Measurements from ENCODE around the gene YTHDC1. TPM values are rescaled to one million over a fixed set of nuclear protein-coding genes. Genes with fewer than 3 reads are reported as not detected.
A peak's percentile ranks its signal among the peaks of the same experiment; 100 is the strongest.

Gene YTHDC1
- total RNA-seq, 2 donors from 2014 or later: 56.0 to 63.3 TPM

DNA sequence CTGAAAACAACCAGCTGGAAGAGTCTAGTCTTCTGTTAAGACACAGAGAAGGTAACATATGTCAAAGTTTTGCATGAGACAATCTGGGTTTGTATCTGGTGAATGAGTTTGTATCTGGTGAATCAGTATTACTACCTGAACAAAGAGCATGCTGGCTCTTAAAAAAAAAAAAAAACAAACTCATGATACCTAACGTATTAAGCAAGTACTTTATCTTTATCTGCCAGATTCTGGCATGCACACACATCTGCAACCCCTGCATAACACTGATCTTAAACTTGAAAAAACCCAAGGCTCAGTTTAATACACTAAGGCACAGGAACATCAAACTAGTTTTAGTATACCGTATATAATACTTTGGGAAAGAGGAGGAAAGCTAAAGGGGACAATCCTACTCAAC lies 5.8 kb downstream of the YTHDC1 start:
- ATAC-seq: no peak

DNA sequence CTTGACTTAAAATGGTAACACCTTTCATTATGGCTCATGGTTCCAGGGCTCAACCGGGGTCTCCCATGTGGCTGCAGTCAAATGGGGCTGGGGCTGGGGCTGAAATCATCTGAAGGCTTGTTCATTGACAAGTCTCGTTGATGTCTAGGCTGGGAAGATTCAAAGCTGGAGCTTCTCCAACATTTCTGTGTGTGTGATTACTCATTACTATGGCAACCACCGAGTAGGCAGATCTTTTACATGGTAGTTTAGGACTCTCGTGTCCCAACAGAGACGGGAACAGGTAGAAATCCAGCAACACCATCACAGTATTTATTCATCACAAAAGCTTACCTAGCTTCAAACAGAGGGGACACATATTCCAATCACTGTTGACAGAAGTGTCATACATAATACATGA lies 7.8 kb downstream of the YTHDC1 start:
- Histone ChIP-seq H3K27ac (peak overlapping the region in 3 of 4 donors; percentile 0 to 16 (median 0)), H3K4me3 (no peak overlapping the region), H3K4me1 (peaks cover 79% of the 10 kb centered on the region), H3K9me3 (no peaks in the 10 kb centered on the region), H3K36me3 (replicated peaks in 1 of 2; ENCODE audit: insufficient read depth in 1 of 2, low read depth in 2 of 2) (peaks cover 0 to 2% of the 10 kb centered on the region in 2 donors), H3K27me3 (no peaks in the 10 kb centered on the region)
- WGBS, 2 donors: 29 to 32% methylated on average over 5 of the region's 5 CpGs
- ATAC-seq (peak; percentile 69), DNase-seq (peak in 2 of 4 donors; percentile 24 to 42)
- TF ChIP-seq POLR2A (IDR thresholded peaks at IDR 0.05): no peak
- TF ChIP-seq, protein P1, sequence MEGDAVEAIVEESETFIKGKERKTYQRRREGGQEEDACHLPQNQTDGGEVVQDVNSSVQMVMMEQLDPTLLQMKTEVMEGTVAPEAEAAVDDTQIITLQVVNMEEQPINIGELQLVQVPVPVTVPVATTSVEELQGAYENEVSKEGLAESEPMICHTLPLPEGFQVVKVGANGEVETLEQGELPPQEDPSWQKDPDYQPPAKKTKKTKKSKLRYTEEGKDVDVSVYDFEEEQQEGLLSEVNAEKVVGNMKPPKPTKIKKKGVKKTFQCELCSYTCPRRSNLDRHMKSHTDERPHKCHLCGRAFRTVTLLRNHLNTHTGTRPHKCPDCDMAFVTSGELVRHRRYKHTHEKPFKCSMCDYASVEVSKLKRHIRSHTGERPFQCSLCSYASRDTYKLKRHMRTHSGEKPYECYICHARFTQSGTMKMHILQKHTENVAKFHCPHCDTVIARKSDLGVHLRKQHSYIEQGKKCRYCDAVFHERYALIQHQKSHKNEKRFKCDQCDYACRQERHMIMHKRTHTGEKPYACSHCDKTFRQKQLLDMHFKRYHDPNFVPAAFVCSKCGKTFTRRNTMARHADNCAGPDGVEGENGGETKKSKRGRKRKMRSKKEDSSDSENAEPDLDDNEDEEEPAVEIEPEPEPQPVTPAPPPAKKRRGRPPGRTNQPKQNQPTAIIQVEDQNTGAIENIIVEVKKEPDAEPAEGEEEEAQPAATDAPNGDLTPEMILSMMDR (IDR thresholded peaks at IDR 0.05): no peak
- intact Hi-C loops (cut with DNase I): no loop called here

More for the DNA sequence above, 5.8 kb downstream of the YTHDC1 start:
- Histone ChIP-seq H3K27me3 (no peaks in the 10 kb centered on the region), H3K9me3 (no peaks in the 10 kb centered on the region), H3K36me3 (replicated peaks in 1 of 2; ENCODE audit: insufficient read depth in 1 of 2, low read depth in 2 of 2) (no peaks in the 10 kb centered on the region), H3K4me3 (no peak overlapping the region), H3K27ac (peak overlapping the region in 1 of 4 donors; percentile 41), H3K4me1 (peaks cover 78% of the 10 kb centered on the region)
- no peak for DNase-seq
- intact Hi-C loops (cut with DNase I): no loop called here
- TF ChIP-seq POLR2A (IDR thresholded peaks at IDR 0.05): no peak
- TF ChIP-seq, protein P1 (IDR thresholded peaks at IDR 0.05): no peak
- 24 to 27% methylated on average over 2 of the region's 2 CpGs for WGBS, 2 donors

DNA sequence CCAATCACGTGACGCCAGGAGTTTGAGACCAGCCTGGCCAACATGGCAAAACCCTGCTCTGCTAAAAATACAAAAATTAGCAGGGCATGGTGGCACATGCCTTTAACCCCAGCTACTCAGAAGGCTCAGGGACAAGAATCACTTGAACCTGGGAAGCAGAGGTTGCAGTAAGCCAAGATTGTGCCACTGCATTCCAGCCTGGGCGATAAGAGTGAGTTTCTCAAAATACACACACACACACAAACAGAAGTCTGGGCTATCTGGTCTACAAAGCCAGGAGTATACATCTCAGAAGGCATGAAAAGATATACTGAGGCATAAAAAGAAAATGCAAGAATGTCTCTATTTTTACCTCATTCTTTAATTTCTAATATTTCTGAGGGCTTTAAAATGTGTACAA lies 11.3 kb downstream of the YTHDC1 start:
- no peaks in the 10 kb centered on the region for H3K27me3 ChIP-seq
- DNase-seq: no peak
- no peaks in the 10 kb centered on the region for H3K9me3 ChIP-seq
- intact Hi-C loops (cut with DNase I): no loop called here
- no peak overlapping the region for H3K4me3 ChIP-seq
- peaks cover 68% of the 10 kb centered on the region for H3K4me1 ChIP-seq
- no peak overlapping the region for H3K27ac ChIP-seq
- WGBS, 2 donors: 48 to 54% methylated on average over 3 of the region's 3 CpGs
- H3K36me3 ChIP-seq (replicated peaks in 1 of 2; ENCODE audit: insufficient read depth in 1 of 2, low read depth in 2 of 2): peaks cover 0 to 14% of the 10 kb centered on the region in 2 donors
- ATAC-seq: no peak
- no peak for TF ChIP-seq POLR2A (IDR thresholded peaks at IDR 0.05)
- TF ChIP-seq, protein P1 (IDR thresholded peaks at IDR 0.05): no peak

DNA sequence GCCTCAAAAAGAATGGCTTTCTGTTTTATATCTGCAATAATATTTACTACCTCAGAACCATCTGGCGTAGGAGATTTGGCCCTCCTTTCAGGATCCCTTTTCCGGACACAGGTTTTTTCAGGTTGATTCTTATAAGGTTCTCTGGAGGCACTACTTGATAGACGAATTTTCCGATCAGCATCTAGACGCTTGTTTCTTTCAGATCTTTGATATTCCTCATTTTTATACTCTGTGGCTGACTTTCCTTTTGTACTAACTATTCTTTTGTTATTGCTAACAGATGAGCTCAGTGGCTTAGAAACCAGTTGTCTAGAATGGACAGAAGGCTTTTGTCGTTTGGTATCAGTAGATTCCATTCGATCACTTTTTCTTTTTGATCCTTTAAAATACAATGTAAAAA lies 12.4 kb downstream of the YTHDC1 start:
- no peak for TF ChIP-seq POLR2A (IDR thresholded peaks at IDR 0.05)
- TF ChIP-seq, protein P1 (IDR thresholded peaks at IDR 0.05): no peak
- Histone ChIP-seq H3K36me3 (replicated peaks in 1 of 2; ENCODE audit: insufficient read depth in 1 of 2, low read depth in 2 of 2) (peaks cover 3 to 14% of the 10 kb centered on the region in 2 donors), H3K27ac (no peak overlapping the region), H3K27me3 (no peaks in the 10 kb centered on the region), H3K4me3 (no peak overlapping the region), H3K9me3 (no peaks in the 10 kb centered on the region), H3K4me1 (peaks cover 63% of the 10 kb centered on the region)
- 59 to 81% methylated on average over 7 of the region's 7 CpGs for WGBS, 2 donors
- ATAC-seq (no peak), DNase-seq (no peak)
- intact Hi-C loops (cut with DNase I): no loop called here

DNA sequence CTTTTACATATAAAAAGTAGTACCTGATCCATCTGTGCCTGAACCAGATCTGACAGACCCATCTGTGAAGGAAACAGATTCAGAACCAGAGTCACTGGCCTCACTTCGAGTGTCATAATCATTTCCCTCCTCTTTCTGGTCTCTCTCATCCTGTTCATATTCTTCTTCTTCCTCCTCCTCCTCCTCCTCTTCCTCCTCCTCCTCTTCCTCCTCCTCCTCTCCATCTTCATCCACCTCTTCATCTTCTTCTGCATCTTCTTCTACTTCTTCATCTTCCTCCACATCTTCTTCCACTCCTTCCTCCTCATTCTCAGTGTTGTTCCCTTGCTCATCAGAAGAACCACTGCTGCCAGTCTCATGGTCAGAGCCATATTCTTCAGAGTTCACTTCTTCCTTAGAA lies 12.9 kb downstream of the YTHDC1 start:
- no peak for TF ChIP-seq POLR2A (IDR thresholded peaks at IDR 0.05)
- TF ChIP-seq, protein P1 (IDR thresholded peaks at IDR 0.05): no peak
- no peaks in the 10 kb centered on the region for H3K9me3 ChIP-seq
- ATAC-seq (no peak), DNase-seq (no peak)
- 75 to 97% methylated on average over 1 of the region's 1 CpG for WGBS, 2 donors
- H3K27me3 ChIP-seq: no peaks in the 10 kb centered on the region
- no peak overlapping the region for H3K4me3 ChIP-seq
- peaks cover 8 to 17% of the 10 kb centered on the region in 2 donors for H3K36me3 ChIP-seq (replicated peaks in 1 of 2; ENCODE audit: insufficient read depth in 1 of 2, low read depth in 2 of 2)
- H3K4me1 ChIP-seq: peaks cover 58% of the 10 kb centered on the region
- intact Hi-C loops (cut with DNase I): no loop called here
- H3K27ac ChIP-seq: no peak overlapping the region
